Suprapubic skin (tissue), 4 donors: ENCODE measurements around the gene VPS50. TPM values are rescaled to one million over a fixed set of nuclear protein-coding genes. Genes with fewer than 3 reads are reported as not detected.
"Not testable (repeated sequence)": the region's sequence is repeated elsewhere in the genome, so short reads cannot be mapped to it uniquely, and the experiment has no call there.

Source experiments
- DNase-seq, 2 donors: peaks; one replicate each; pipeline ENCODE4 v3.0.0-alpha.2; 2019; ENCODE audit warnings: low spot score in 2 of 2
- H3K27ac ChIP-seq: fragments of 200-600 bp; sonication (generic); one replicate; pipeline ENCODE4 v1.5.1; 2019
- H3K27me3 ChIP-seq: fragments of 200-600 bp; sonication (generic); one replicate; pipeline ENCODE4 v1.5.1; 2019
- H3K36me3 ChIP-seq: fragments of 200-600 bp; sonication (generic); one replicate; pipeline ENCODE4 v1.5.1; 2019
- H3K4me1 ChIP-seq: fragments of 200-600 bp; sonication (generic); one replicate; pipeline ENCODE4 v1.5.1; 2019
- H3K4me3 ChIP-seq: fragments of 200-600 bp; sonication (generic); one replicate; pipeline ENCODE4 v1.5.1; 2019; ENCODE audit warnings: mild to moderate bottlenecking
- H3K9me3 ChIP-seq: fragments of 200-600 bp; sonication (generic); one replicate; pipeline ENCODE4 v1.5.1; 2019
- CTCF ChIP-seq, 2 donors: fragments of 200-600 bp in 1 of 2; fragments of 450-650 bp in 1 of 2; sonication (generic) in 1 of 2; IDR thresholded peaks; one replicate each; pipeline ENCODE4 v1.5.1; 2016 to 2019; ENCODE audit warnings: antibody characterized with exemption in 2 of 2, mild to moderate bottlenecking in 1 of 2, moderate library complexity in 1 of 2
- EP300 ChIP-seq: sonication (generic); formaldehyde crosslinking; IDR thresholded peaks from one replicate; pipeline ENCODE4 v1.6.1; 2017; ENCODE audit warnings: antibody characterized with exemption
- POLR2A ChIP-seq, 2 donors: fragments of 450-650 bp; IDR thresholded peaks; one replicate each; pipeline ENCODE4 v1.6.1; 2017; ENCODE audit warnings: antibody characterized with exemption in 2 of 2, mild to moderate bottlenecking in 2 of 2, moderate library complexity in 2 of 2
- POLR2AphosphoS5 ChIP-seq, 3 donors: sonication (generic); formaldehyde crosslinking; IDR thresholded peaks; one replicate each; pipeline ENCODE4 v1.6.1; 2017; ENCODE audit warnings: antibody characterized with exemption in 3 of 3
- WGBS: methylation state at CpG from one replicate; pipeline ENCODE4 v1.1.5; 2018; 5-methylcytosine and 5-hydroxymethylcytosine counted together
- total RNA-seq, 4 donors: library from RNA; depleted of rRNA; stranded (reverse); fragments of >200 nt; gene quantifications; one replicate each; pipeline ENCODE4 v1.1.0, GENCODE V29; 2016

Gene VPS50
- total RNA-seq, 4 donors from 2014 or later = 12.5 to 57.6 (median 19.4) TPM

- no peak for DNase-seq
- H3K4me1 ChIP-seq = no peaks in the 10 kb centered on the region
- H3K9me3 ChIP-seq = no peaks in the 10 kb centered on the region
- no peak overlapping the region for H3K4me3 ChIP-seq
- H3K27ac ChIP-seq = no peak overlapping the region
- TF ChIP-seq CTCF (IDR thresholded peaks at IDR 0.05) = no peak
- TF ChIP-seq POLR2A (IDR thresholded peaks at IDR 0.05) = no peak
- no peak for TF ChIP-seq POLR2AphosphoS5 (IDR thresholded peaks at IDR 0.05)
- TF ChIP-seq EP300 = no peak
- WGBS = 50% methylated on average over 4 of the region's 4 CpGs
- H3K27me3 ChIP-seq = no peaks in the 10 kb centered on the region
- H3K36me3 ChIP-seq = peaks cover 15% of the 10 kb centered on the region
Measured at GRCh38 chr7:93310346-93310745, 78.2 kb downstream of the VPS50 start.

GRCh38 chr7:93314449-93314848 is 82.3 kb downstream of the VPS50 start:
- no peak for TF ChIP-seq POLR2AphosphoS5 (IDR thresholded peaks at IDR 0.05)
- no peak for TF ChIP-seq CTCF (IDR thresholded peaks at IDR 0.05)
- TF ChIP-seq POLR2A (IDR thresholded peaks at IDR 0.05) = no peak
- TF ChIP-seq EP300 = no peak
- Histone ChIP-seq H3K9me3 (no peaks in the 10 kb centered on the region), H3K27me3 (no peaks in the 10 kb centered on the region), H3K27ac (no peak overlapping the region), H3K4me1 (no peaks in the 10 kb centered on the region), H3K36me3 (peaks cover 29% of the 10 kb centered on the region), H3K4me3 (no peak overlapping the region)
- 88% methylated on average over 3 of the region's 3 CpGs for WGBS
- no peak for DNase-seq

- Histone ChIP-seq H3K27me3 (no peaks in the 10 kb centered on the region), H3K36me3 (peaks cover 35% of the 10 kb centered on the region), H3K9me3 (no peaks in the 10 kb centered on the region), H3K4me3 (no peak overlapping the region), H3K27ac (no peak overlapping the region), H3K4me1 (no peaks in the 10 kb centered on the region)
- WGBS = 96% methylated on average over 2 of the region's 2 CpGs
- no peak for DNase-seq
- TF ChIP-seq POLR2AphosphoS5 (IDR thresholded peaks at IDR 0.05) (no peak), CTCF (IDR thresholded peaks at IDR 0.05) (no peak), POLR2A (IDR thresholded peaks at IDR 0.05) (no peak)
Measured at GRCh38 chr7:93315896-93316295, 83.7 kb downstream of the VPS50 start.

GRCh38 chr7:93316730-93317129 is 84.6 kb downstream of the VPS50 start:
- no peak for DNase-seq
- no peaks in the 10 kb centered on the region for H3K27me3 ChIP-seq
- no peaks in the 10 kb centered on the region for H3K9me3 ChIP-seq
- no peak for TF ChIP-seq POLR2AphosphoS5 (IDR thresholded peaks at IDR 0.05)
- no peak for TF ChIP-seq POLR2A (IDR thresholded peaks at IDR 0.05)
- peaks cover 40% of the 10 kb centered on the region for H3K36me3 ChIP-seq
- H3K4me3 ChIP-seq = no peak overlapping the region
- H3K4me1 ChIP-seq = no peaks in the 10 kb centered on the region
- H3K27ac ChIP-seq = no peak overlapping the region

- no peak overlapping the region for H3K27ac ChIP-seq
- no peak for DNase-seq
- H3K36me3 ChIP-seq = peaks cover 23% of the 10 kb centered on the region
- H3K4me1 ChIP-seq = no peaks in the 10 kb centered on the region
- WGBS = 99% methylated on average over 4 of the region's 4 CpGs
- TF ChIP-seq POLR2AphosphoS5 (IDR thresholded peaks at IDR 0.05) (no peak), CTCF (IDR thresholded peaks at IDR 0.05) (no peak), POLR2A (IDR thresholded peaks at IDR 0.05) (no peak), EP300 (no peak)
- no peaks in the 10 kb centered on the region for H3K9me3 ChIP-seq
- no peaks in the 10 kb centered on the region for H3K27me3 ChIP-seq
- H3K4me3 ChIP-seq = no peak overlapping the region
Measured at GRCh38 chr7:93320887-93321286, 88.7 kb downstream of the VPS50 start.

- not testable (repeated sequence) for H3K4me3 ChIP-seq, H3K27ac ChIP-seq
- 100% methylated on average over 2 of the region's 2 CpGs for WGBS
Measured at GRCh38 chr7:93326291-93326690, 94.1 kb downstream of the VPS50 start.

More at GRCh38 chr7:93326291-93326690, 94.1 kb downstream of the VPS50 start:
- not testable (repeated sequence) for H3K27me3 ChIP-seq, H3K36me3 ChIP-seq, DNase-seq, H3K4me1 ChIP-seq, H3K9me3 ChIP-seq
